Measurements from ENCODE around the gene RHOBTB3.
"Not testable (repeated sequence)": the region's sequence is repeated elsewhere in the genome, so short reads cannot be mapped to it uniquely, and the experiment has no call there.

GRCh38 chr5:95713246-95713645, 17.9 kb upstream of the RHOBTB3 start:
- TF ChIP-seq CTCF, POLR2A, EP300 (IDR thresholded peaks at IDR 0.05): not testable (repeated sequence)
